CD8-positive, alpha-beta memory T cell (primary cell): Measurements from ENCODE around the gene IL18RAP. TPM values are rescaled to one million over a fixed set of nuclear protein-coding genes. Genes with fewer than 3 reads are reported as not detected.

Source experiments
- CTCF ChIA-PET: fragments of 350-600 bp; sonication (Branson Sonifier 250); formaldehyde crosslinking; loops from one replicate; lab custom pipeline; 2021; ENCODE audit warnings: antibody characterized with exemption; lab: Charles Lee
- POLR2A ChIA-PET: fragments of 350-600 bp; sonication (Branson Sonifier 250); formaldehyde crosslinking; loops from one replicate; lab custom pipeline; 2021; ENCODE audit warnings: antibody characterized with exemption; lab: Charles Lee
- DNase-seq, 5 donors: peaks; one replicate each; pipeline versions ENCODE4 v3.0.0 to v3.0.0-alpha.2; 2020 to 2022; ENCODE audit warnings: mixed read lengths in 1 of 5
- H3K27ac ChIP-seq: one replicate; pipeline ENCODE4 v1.7.0; 2013; ENCODE audit warnings: low read depth, mild to moderate bottlenecking, low read length, moderate library complexity
- H3K27me3 ChIP-seq: 2 replicates; pipeline ENCODE4 v1.7.0; 2013; ENCODE audit warnings: low read length, mild to moderate bottlenecking; ENCODE audit not compliant: insufficient read depth, poor library complexity, severe bottlenecking
- H3K36me3 ChIP-seq: 2 replicates; pipeline ENCODE4 v1.7.0; 2013; ENCODE audit warnings: mild to moderate bottlenecking, low read length, moderate library complexity; ENCODE audit not compliant: insufficient read depth
- H3K4me1 ChIP-seq: 2 replicates; pipeline ENCODE4 v1.7.0; 2013; ENCODE audit warnings: mild to moderate bottlenecking, low read length, moderate library complexity; ENCODE audit not compliant: insufficient read depth
- H3K4me3 ChIP-seq: 2 replicates; pipeline ENCODE4 v1.7.0; 2013; ENCODE audit warnings: mild to moderate bottlenecking, low read length
- H3K9me3 ChIP-seq: 2 replicates; pipeline ENCODE4 v1.7.0; 2013; ENCODE audit warnings: mild to moderate bottlenecking, low read length
- H3K27ac Mint-ChIP-seq, 8 donors: one replicate each; pipeline ENCODE4 v1.8.0; 2020 to 2021; ENCODE audit warnings: mixed read lengths in 8 of 8, mild to moderate bottlenecking in 6 of 8, inconsistent platforms in 3 of 8, moderate library complexity in 3 of 8
- H3K27me3 Mint-ChIP-seq, 2 donors: one replicate each; pipeline ENCODE4 v1.8.0; 2020 to 2021; ENCODE audit warnings: mixed read lengths in 2 of 2, mild to moderate bottlenecking in 1 of 2, moderate library complexity in 1 of 2
- H3K36me3 Mint-ChIP-seq, 3 donors: one replicate each; pipeline ENCODE4 v1.8.0; 2020 to 2021; ENCODE audit warnings: mixed read lengths in 3 of 3, inconsistent platforms in 1 of 3, mild to moderate bottlenecking in 1 of 3
- H3K4me1 Mint-ChIP-seq, 3 donors: one replicate each; pipeline ENCODE4 v1.8.0; 2020 to 2021; ENCODE audit warnings: mixed read lengths in 3 of 3, inconsistent platforms in 1 of 3, mild to moderate bottlenecking in 1 of 3
- H3K4me3 Mint-ChIP-seq, 7 donors: one replicate each; pipeline ENCODE4 v1.8.0; 2020 to 2021; ENCODE audit warnings: mixed read lengths in 7 of 7, mild to moderate bottlenecking in 6 of 7, moderate library complexity in 4 of 7, inconsistent platforms in 2 of 7
- H3K9me3 Mint-ChIP-seq, 5 donors: one replicate each; pipeline ENCODE4 v1.8.0; 2020 to 2022; ENCODE audit warnings: mixed read lengths in 5 of 5, mild to moderate bottlenecking in 3 of 5, moderate library complexity in 2 of 5, inconsistent platforms in 1 of 5
- polyA plus RNA-seq: library from polyadenylated mRNA; unstranded; fragments of 300-500 nt; fragmentation: Illumina TruSeq; gene quantifications from one replicate; pipeline ENCODE4 v1.2.3, GENCODE V29; 2021
- total RNA-seq, 2 experiments: library from RNA; stranded (reverse); gene quantifications; one replicate each; pipeline ENCODE4 v1.2.3, GENCODE V29; 2021

Gene IL18RAP
- total and polyA plus RNA-seq, 3 experiments from 2014 or later, result 4.1 to 14.2 (median 4.9) TPM

DNA sequence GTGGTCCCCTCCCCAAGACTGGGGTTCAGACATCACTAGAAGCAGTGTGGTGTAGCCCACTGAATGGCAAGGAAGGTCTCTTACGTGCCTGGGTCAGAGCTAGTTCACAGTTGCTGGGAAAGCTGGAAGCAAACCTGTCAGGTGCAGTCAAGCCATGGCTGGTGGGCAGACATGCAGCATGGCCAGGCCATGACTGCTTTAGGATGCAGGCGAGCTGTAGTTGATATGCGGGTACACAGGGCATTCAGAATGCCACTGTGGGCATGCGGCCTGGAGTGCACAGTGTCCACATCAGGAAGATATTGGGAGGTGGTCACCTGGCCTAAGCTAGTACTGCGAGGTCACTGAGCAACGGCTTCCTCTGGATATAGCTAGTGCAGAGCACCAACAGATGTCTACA, 38.2 kb downstream of the IL18RAP start:
- H3K9me3 ChIP-seq, result no peaks in the 10 kb centered on the region
- H3K4me3 ChIP-seq, result no peak overlapping the region
- Mint-ChIP-seq H3K27me3 (peaks cover 2 to 18% of the 10 kb centered on the region in 2 donors), H3K4me3 (no peak overlapping the region), H3K4me1 (no peaks in the 10 kb centered on the region), H3K27ac (no peak overlapping the region), H3K9me3 (peaks cover 0 to 6% (median 0%) of the 10 kb centered on the region in 5 donors), H3K36me3 (no peaks in the 10 kb centered on the region)
- CTCF ChIA-PET, result interaction anchor here (1.3 to 2.4 kb wide), 3 partner anchors 11 to 220 kb away, joined by 4 to 11 read pairs (median 4); partner anchors contain the start of gene SLC9A4
- DNase-seq, result no peak
- H3K27me3 ChIP-seq, result no peaks in the 10 kb centered on the region
- no peaks in the 10 kb centered on the region for H3K4me1 ChIP-seq
- POLR2A ChIA-PET, result no interaction called here
- no peaks in the 10 kb centered on the region for H3K36me3 ChIP-seq
- H3K27ac ChIP-seq, result no peak overlapping the region

DNA sequence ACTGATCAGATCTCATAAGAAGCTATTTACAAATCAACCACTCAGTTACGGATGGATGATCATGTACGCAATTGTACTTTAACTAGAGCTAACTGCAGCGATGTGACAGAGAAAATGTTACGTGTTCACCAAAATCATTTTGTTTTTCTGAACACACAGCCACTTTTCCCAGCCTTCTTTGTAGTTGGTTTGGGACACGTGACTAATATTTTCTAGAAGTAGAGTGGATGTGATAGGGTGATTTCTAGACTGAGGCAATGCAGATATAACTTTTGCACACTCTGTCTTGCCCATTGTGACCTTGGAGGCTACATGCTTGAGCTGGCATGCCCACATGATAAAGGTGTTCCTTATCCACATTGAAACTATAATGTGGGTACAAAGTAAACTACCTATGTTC, 40.2 kb downstream of the IL18RAP start:
- Mint-ChIP-seq H3K36me3 (peaks cover 0 to 7% (median 0%) of the 10 kb centered on the region in 3 donors), H3K9me3 (peaks cover 0 to 6% (median 1%) of the 10 kb centered on the region in 5 donors), H3K27ac (no peak overlapping the region), H3K4me3 (no peak overlapping the region), H3K4me1 (no peaks in the 10 kb centered on the region), H3K27me3 (peaks cover 4 to 26% of the 10 kb centered on the region in 2 donors)
- Histone ChIP-seq H3K27me3 (no peaks in the 10 kb centered on the region), H3K36me3 (no peaks in the 10 kb centered on the region), H3K9me3 (no peaks in the 10 kb centered on the region), H3K27ac (no peak overlapping the region), H3K4me1 (no peaks in the 10 kb centered on the region), H3K4me3 (no peak overlapping the region)
- CTCF ChIA-PET, result interaction anchor here (1.0 to 2.4 kb wide), 2 partner anchors 10 to 20 kb away, joined by 3 to 11 read pairs; partner anchors contain the start of gene SLC9A4
- DNase-seq, result no peak
- POLR2A ChIA-PET, result no interaction called here

DNA sequence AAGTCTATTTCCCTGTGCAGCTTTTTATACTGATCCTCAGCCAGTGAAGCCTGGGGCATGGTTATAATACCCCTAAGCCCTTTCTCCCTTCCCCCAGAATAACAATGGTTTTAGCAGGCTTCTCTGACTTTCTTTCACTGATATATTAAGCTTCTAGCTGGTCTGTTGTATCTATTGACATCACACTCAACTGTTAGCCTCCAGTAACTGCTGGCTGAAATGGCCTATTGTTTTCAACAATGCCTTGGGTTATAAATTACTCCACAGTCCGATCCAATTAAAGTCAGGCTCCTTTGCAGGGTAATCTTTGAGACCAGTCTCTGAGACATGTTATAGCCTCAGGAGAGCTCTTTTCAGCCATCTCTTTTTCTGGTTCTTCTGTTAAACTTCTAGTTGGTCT, 47.2 kb downstream of the IL18RAP start:
- H3K36me3 ChIP-seq, result no peaks in the 10 kb centered on the region
- Mint-ChIP-seq H3K9me3 (peaks cover 10 to 21% (median 16%) of the 10 kb centered on the region in 5 donors), H3K36me3 (peaks cover 0 to 23% (median 2%) of the 10 kb centered on the region in 3 donors), H3K27ac (no peak overlapping the region), H3K4me1 (no peaks in the 10 kb centered on the region), H3K27me3 (peaks cover 12 to 48% of the 10 kb centered on the region in 2 donors), H3K4me3 (no peak overlapping the region)
- H3K4me3 ChIP-seq, result no peak overlapping the region
- POLR2A ChIA-PET, result no interaction called here
- CTCF ChIA-PET, result interaction anchor here (1.2 kb wide), 1 partner anchor 168 kb away, joined by 3 read pairs; no protein-coding TSS in a partner anchor
- H3K9me3 ChIP-seq, result no peaks in the 10 kb centered on the region
- H3K4me1 ChIP-seq, result no peaks in the 10 kb centered on the region
- no peak for DNase-seq
- no peaks in the 10 kb centered on the region for H3K27me3 ChIP-seq
- no peak overlapping the region for H3K27ac ChIP-seq

DNA sequence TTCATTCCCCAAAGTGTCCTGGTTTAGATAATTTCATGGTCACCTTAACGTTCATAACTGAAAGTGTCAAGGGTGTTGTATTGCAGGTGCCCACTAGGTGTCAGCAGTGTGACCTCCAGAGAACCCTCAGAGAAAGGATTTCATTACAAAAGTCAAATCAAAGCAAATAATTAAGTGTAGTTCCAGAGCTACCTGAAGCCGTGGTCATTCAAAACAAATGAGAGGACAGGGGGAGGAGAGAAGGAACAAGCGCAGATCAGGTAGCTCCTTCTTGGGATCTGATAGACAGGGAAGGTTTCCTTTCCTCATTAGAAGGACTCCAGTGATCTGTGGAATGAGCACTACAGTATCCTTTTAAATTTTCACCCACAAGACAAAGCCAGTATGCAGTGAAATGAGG, 50.1 kb downstream of the IL18RAP start, which contains the start of gene SLC9A4:
SLC9A4 (plus strand) TSS at position 207 of the 400 bp plus-strand sequence. CDS start 534 bp downstream, outside the sequence.
- no peak within 1 kb of the TSS for H3K27ac Mint-ChIP-seq
- H3K27me3 Mint-ChIP-seq, result peaks cover 20 to 47% of the 10 kb centered on the region in 2 donors
- H3K36me3 Mint-ChIP-seq, result peaks cover 0 to 17% (median 2%) of the 10 kb centered on the region in 3 donors

GRCh38 chr2:102473631-102474030, 50.7 kb downstream of the IL18RAP start:
- no peaks in the 10 kb centered on the region for H3K4me1 Mint-ChIP-seq
- H3K9me3 Mint-ChIP-seq, result peaks cover 10 to 17% (median 15%) of the 10 kb centered on the region in 5 donors
- no peaks in the 10 kb centered on the region for H3K36me3 ChIP-seq
- no peak overlapping the region for H3K4me3 Mint-ChIP-seq
- peaks cover 0 to 14% (median 2%) of the 10 kb centered on the region in 3 donors for H3K36me3 Mint-ChIP-seq
- H3K27me3 ChIP-seq, result no peaks in the 10 kb centered on the region
- no peak overlapping the region for H3K27ac ChIP-seq
- DNase-seq, result no peak
- CTCF ChIA-PET, result interaction anchor here (1.0 to 1.7 kb wide), 7 partner anchors 10 to 262 kb away, joined by 3 to 11 read pairs (median 4); no protein-coding TSS in a partner anchor
- H3K9me3 ChIP-seq, result no peaks in the 10 kb centered on the region
- POLR2A ChIA-PET, result no interaction called here
- H3K4me1 ChIP-seq, result no peaks in the 10 kb centered on the region
- no peak overlapping the region for H3K4me3 ChIP-seq
- H3K27ac Mint-ChIP-seq, result no peak overlapping the region
- H3K27me3 Mint-ChIP-seq, result peaks cover 20 to 42% of the 10 kb centered on the region in 2 donors

More for the DNA sequence above, 50.1 kb downstream of the IL18RAP start, which contains the start of gene SLC9A4:
- H3K4me1 ChIP-seq, result no peaks in the 10 kb centered on the region
- no peak within 1 kb of the TSS for H3K27ac ChIP-seq
- ChIA-PET POLR2A (no interaction called here), CTCF (interaction anchor here (1.0 to 1.7 kb wide), 7 partner anchors 11 to 262 kb away, joined by 3 to 11 read pairs (median 4); no protein-coding TSS in a partner anchor)
- no peaks in the 10 kb centered on the region for H3K36me3 ChIP-seq
- H3K27me3 ChIP-seq, result no peaks in the 10 kb centered on the region
- no peak within 1 kb of the TSS for H3K4me3 Mint-ChIP-seq
- H3K4me3 ChIP-seq, result no peak within 1 kb of the TSS
- H3K9me3 ChIP-seq, result no peaks in the 10 kb centered on the region
- H3K9me3 Mint-ChIP-seq, result peaks cover 10 to 21% (median 15%) of the 10 kb centered on the region in 5 donors
- no peaks in the 10 kb centered on the region for H3K4me1 Mint-ChIP-seq
- peak; percentile 21 to 53 (median 30) for DNase-seq

DNA sequence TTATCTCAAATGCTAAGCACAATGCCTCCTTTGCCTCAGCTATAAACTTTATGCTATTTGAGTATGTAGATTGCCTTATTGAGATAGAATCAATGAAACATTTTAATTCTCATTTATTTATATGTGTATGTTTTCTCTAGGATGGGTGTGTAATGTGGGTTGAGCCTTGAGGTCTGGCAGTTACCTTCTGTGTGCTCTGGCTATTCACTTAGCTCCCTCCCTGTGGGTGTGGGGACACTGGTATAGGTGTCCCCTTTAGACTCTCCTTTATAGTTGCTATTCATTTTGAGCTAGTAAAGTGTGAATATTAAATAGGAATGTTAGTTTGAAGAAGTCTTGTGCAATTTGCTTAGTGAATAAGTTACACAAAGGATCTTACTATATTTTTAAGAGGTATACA, 51.8 kb downstream of the IL18RAP start:
- ChIA-PET CTCF (interaction anchor here (0.9 to 1.6 kb wide), 4 partner anchors 11 to 15 kb away, joined by 3 to 4 read pairs (median 3); no protein-coding TSS in a partner anchor), POLR2A (no interaction called here)
- Mint-ChIP-seq H3K27ac (no peak overlapping the region), H3K27me3 (peaks cover 20 to 39% of the 10 kb centered on the region in 2 donors), H3K36me3 (peaks cover 0 to 8% (median 2%) of the 10 kb centered on the region in 3 donors), H3K4me1 (no peaks in the 10 kb centered on the region), H3K9me3 (peaks cover 5 to 10% (median 9%) of the 10 kb centered on the region in 5 donors), H3K4me3 (no peak overlapping the region)
- no peaks in the 10 kb centered on the region for H3K9me3 ChIP-seq
- H3K4me1 ChIP-seq, result no peaks in the 10 kb centered on the region
- no peak overlapping the region for H3K4me3 ChIP-seq
- H3K27me3 ChIP-seq, result no peaks in the 10 kb centered on the region
- no peaks in the 10 kb centered on the region for H3K36me3 ChIP-seq
- no peak overlapping the region for H3K27ac ChIP-seq
- no peak for DNase-seq

DNA sequence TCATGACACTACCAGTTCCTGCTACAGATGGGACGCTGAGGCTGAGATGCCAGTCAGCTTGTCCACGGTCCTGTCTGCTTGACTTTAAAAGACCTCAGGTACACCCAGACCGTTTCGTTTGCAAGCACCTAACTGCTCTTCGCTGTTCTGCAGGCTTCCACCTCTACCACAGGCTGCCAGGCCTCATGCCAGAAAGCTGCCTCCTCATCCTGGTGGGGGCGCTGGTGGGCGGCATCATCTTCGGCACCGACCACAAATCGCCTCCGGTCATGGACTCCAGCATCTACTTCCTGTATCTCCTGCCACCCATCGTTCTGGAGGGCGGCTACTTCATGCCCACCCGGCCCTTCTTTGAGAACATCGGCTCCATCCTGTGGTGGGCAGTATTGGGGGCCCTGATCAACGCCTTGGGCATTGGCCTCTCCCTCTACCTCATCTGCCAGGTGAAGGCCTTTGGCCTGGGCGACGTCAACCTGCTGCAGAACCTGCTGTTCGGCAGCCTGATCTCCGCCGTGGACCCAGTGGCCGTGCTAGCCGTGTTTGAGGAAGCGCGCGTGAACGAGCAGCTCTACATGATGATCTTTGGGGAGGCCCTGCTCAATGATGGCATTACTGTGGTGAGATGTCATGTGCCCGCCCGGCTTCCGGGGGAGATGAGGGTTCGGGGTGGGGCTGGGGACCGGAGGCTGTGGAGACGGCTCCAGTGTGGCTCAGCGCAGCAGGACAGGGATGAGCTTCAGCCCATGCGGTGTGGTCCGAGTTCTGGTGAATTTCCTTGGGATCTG, 55.9 kb downstream of the IL18RAP start:
- no peak for DNase-seq
- H3K27ac Mint-ChIP-seq, result no peak overlapping the region
- no peaks in the 10 kb centered on the region for H3K36me3 ChIP-seq

More for the DNA sequence above, 55.9 kb downstream of the IL18RAP start:
- Histone ChIP-seq H3K4me3 (no peak overlapping the region), H3K4me1 (no peaks in the 10 kb centered on the region), H3K27me3 (no peaks in the 10 kb centered on the region), H3K27ac (no peak overlapping the region), H3K9me3 (no peaks in the 10 kb centered on the region)
- H3K4me3 Mint-ChIP-seq, result no peak overlapping the region
- H3K27me3 Mint-ChIP-seq, result peaks cover 14 to 28% of the 10 kb centered on the region in 2 donors
- no peaks in the 10 kb centered on the region for H3K36me3 Mint-ChIP-seq
- POLR2A ChIA-PET, result interaction anchor here (0.6 kb wide), 1 partner anchor 11 kb away, joined by 9 read pairs; no protein-coding TSS in a partner anchor
- CTCF ChIA-PET, result interaction anchor here (1.3 kb wide), 1 partner anchor 12 kb away, joined by 3 read pairs; no protein-coding TSS in a partner anchor
- H3K9me3 Mint-ChIP-seq, result peaks cover 0 to 2% (median 0%) of the 10 kb centered on the region in 5 donors
- H3K4me1 Mint-ChIP-seq, result no peaks in the 10 kb centered on the region
